ENCODE data around the gene NR3C1.
"Not testable (repeated sequence)": the region's sequence is repeated elsewhere in the genome, so short reads cannot be mapped to it uniquely, and the experiment has no call there.

NR3C1 gene

DNA sequence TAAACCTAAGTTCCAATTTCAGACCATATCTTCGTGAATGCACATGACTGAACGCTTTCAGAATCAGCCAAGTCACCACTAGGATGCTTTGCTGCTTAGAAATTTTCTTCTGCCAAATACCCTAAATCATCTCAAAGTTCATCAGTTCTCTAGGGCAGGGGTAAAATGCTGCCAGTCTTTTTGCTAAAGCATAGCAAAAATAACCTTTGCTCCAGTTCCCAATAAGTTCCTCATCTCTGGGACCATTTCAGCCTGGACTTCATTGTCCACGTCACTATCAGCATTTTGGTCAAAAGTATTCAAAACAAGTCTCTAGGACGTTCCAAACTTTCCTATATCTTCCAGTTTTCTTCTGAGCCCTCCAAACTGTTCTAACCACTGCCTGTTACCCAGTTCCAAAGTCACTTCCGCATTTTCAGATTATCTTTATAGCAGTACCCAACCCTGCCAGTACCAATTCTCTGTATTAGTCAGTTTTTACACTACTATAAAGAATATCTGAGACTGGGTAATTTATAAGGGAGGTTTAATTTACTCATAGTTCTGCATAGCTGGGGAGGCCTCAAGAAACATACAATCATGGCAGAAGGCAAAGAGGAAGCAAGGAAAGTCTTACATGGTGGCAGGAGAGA lies 74.8 kb downstream of the NR3C1 start:
- no peak for DNase-seq

DNA sequence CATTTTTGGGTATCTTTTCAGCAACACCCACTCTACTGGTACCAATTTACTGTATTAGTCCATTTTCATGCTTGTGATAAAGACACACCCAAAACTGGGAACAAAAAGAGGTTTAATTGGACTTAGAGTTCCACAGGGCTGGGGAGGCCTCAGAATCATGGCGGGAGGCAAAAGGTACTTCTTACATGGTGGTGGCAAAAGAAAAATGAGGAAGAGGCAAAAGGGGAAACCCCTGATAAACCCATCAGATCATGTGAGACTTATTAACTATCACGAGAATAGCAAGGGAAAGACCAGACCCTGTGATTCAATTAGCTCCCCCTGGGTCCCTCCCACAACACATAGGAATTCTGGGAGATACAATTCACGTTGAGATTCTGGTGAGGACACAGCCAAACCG lies 78.4 kb downstream of the NR3C1 start:
- DNase-seq, result not testable (repeated sequence)

DNA sequence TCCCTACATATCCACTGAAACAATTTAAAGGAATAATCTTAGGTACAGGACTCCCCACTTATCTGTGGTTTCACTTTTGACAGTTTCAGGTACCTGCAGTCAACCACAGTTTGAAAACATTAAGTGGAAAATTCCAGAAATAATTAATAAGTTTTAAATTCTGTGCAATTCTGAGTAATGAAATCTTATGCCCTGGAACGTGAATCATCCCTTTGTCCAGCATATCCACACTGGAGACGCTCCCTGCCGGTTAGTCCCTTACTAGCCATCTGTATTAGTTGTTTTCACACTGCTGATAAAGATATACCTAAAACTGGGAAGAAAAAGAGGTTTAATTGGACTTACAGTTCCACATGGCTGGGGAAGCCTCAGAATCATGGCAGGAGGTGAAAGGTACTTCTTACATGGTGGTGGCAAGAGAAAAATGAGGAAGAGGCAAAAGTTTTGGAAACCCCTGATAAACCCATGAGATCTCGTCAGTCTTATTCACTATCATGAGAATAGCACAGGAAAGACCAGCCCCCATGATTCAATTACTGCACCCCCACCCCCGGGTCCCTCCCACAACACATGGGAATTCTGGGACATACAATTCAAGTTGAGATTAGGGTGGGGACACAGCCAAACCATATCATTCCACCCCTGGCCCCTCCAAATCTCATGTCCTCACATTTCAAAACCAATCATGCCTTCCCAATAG lies 80.4 kb downstream of the NR3C1 start:
- not testable (repeated sequence) for DNase-seq

DNA sequence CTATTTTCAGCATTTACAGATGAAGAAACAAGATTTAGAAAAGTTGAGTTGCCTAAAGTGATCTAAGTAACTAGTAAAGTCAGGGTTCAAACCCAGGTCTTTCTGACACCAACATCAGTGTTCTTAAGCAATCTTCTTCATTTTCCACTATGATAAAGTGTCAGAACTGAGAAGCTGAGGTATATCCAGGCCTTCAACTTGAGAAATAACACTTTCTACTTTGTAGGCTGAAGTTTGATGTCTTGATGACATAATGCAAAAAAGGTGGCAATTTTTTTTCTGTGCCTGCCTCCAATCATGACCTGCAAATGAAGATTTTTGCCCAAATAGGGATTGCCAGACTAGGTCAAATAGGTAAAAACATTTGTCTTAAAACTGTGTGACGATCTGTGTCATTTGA lies 81.3 kb downstream of the NR3C1 start:
- no peak for DNase-seq

DNA sequence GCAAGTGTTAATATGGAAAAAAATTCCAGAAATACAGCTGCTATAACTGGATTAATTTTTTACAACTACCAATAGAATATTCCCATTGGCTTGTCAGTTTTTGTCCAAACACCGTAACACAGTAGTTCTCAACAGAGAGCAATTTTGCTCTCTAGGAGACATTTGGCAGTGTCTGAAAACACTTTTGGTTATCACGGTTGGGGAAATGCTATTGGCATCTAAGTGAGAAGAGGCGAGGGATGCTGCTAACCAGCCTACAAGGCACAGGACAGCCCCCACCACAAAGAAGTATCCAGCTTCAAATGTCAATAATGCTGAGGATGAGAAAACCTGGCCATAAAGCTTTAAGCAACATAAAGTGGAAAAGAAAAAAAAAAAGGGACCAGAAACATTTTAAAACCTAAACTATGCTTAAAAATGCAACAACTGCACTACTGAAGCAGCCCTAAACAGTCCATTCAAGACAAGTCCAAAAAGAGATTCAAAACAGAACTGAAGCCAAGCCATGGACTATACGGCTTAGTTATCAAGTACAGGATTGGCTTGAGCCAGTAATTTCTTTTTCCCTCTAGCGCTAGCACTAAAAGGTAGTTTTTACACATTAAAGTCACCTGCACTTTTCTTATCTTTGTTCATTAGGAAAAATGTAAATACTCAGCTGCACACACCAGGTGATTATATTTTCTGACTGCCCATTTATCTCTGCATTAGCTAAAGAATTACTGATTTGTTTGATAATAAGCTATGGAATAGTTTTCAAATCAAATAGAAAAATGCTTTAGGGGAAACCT lies 83.9 kb downstream of the NR3C1 start:
- DNase-seq, result no peak

DNA sequence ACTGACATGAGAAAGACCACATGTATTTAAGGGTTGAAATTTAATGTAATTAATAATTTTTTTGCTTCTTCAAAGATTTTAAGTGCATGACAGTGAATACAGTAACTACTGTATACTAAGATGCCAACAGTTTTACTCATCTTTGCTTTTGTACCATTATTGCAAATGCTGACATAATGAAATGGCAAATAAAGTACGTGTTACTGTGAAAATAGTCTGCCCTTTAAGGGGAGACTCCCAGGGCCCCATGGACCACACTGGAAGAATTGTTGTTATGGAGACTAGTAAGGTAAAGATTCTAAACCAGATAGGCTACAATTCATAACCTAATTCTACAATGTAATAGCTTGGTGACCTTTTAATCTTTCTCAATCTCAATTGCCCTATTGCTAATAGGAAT lies 84.7 kb downstream of the NR3C1 start:
- DNase-seq, result no peak

DNA sequence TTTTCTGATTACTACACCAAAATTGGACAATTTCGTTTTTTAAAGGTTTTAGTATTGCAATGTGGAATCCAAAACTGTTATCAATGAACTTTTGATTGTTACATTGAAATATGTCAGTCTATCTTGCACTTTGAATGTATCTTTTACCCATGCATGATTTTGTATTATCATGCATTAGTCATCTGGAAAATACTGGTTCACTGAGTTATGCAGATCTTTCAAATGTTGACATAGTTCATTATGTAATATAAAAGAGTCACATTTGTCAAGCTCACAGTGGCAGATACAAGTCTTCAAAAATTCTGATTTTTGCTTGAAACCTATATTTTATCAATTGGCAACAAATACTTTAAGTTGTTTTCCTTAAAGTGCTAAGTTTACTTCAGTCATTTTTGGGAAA lies 85.2 kb downstream of the NR3C1 start:
- no peak for DNase-seq

DNA sequence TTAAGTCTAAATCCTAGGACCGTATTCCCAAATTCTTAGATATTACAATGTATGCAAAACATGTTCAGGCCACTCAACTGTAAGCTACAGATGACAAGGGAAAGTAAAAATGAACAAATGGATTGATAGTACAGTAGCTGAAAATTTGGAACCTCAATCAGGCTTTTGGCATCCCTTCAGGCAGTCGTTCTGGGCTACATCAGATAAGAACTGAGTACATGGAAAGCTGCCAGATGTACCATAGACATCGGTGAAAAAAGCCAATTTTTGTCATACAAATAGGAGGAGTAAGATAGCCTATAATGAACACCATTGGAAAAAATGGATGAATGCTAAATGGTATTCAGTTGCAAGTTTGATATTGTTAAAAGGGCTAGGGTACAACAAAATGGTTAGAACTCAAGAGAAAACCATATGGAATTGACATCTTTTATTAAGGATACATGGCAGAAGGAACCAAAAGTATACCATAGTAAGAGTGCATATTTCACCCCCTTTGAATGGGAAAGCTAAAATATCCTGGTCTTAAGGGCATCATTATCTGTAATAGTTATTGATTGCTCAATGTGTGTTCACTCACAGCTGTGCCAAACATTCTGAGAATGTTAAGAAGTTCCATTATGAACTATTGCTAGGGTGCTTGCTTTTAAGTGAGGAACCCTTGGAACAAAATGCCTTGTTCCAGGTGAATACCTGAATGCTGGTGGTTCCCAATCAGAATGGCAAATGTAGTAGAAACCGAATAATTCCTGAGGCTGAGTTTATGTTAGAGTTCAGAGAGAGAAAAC lies 86.4 kb downstream of the NR3C1 start:
- no peak for DNase-seq

DNA sequence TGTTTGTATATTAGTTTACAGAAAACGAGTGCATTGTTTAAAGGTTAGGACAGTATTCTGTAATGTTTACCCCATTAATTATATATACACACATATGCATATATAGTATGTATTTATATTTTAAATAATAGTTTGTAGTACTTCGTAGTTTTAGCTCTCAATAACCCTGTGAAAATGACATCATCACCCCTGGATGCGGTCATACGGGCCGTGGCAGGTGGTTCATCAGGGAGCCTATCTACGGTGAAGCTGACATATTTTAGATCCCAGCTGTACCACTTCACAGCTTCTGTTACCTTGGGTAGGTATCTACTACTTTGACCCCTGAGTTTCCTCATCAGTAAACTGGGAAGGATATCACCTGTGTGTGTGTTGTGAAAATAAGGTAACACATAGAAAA lies 87.1 kb downstream of the NR3C1 start:
- DNase-seq, result no peak

DNA sequence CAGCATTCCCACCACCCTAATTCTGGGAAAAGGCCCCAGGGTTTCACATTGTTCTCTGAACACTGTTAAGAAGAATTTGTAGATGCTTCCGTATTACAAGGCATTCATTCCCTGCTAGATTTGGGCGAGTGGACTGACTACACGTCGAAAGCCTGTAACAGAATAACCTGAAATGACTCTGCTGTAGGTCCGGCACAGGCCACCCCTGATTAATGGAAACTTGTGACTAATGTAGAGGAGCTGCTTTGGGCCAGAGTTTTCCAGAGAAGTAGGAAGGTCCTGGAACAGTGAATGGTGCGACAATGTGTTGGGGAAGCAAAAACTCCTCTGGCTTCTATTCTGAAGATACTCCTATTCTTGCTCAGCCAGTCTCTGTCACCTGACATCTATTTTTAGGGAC lies 87.6 kb downstream of the NR3C1 start:
- no peak for DNase-seq

DNA sequence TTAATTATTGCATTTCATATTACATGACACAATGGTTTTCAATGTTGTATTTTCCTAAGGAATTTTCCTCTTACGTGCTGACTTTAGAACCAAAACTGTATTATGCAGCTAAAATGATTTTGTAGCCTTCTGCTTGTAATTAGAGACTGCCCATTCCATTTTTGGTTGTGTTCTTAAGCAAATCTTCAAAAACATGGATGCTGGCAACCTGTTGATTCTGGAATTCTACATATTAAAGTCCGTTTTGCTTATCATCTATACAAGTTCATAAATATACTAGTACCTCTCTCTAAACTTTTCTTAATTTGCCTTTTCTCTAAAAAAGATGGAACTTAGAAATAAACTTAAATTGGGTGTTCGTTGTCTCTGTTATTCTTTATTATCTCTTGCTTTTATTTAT lies 88.3 kb downstream of the NR3C1 start:
- no peak for DNase-seq

DNA sequence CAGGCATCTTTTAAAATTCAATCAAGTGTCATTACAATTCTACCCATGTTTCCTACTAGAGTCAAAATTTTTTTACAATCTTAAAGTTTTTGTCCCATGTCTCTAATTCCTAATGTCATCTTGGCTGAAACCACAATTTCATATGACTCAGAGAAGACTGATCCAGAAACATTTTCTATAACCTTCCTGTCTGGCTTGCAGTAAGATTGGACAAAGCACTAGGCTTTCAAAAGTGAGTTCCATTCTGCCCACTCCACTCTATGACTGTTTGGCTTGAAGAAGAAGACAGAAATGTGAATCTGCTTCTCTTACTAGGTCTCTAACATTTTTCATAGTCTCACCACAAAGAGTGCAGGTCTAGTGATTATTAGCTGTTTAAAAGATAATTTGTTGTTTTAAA lies 88.8 kb downstream of the NR3C1 start:
- no peak for DNase-seq

DNA sequence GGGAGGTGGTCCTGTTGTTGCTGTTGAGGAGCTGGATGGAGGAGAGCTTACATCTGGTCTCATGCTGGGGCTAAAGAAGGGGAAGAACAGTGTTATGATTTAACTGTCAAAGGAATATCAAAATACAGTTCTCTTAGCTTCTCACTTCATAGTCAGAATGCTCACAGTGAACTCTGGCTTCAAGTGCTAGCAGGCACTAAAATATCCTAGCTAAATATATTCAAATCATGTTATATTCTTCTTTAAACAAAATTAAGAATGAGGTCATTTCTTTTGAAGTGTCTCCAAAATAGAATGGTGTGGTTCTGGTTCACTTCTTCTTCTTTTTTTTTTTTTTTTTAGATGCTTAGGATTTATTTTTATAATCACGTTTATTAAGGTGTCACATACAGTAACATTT lies 89.4 kb downstream of the NR3C1 start:
- no peak for DNase-seq

DNA sequence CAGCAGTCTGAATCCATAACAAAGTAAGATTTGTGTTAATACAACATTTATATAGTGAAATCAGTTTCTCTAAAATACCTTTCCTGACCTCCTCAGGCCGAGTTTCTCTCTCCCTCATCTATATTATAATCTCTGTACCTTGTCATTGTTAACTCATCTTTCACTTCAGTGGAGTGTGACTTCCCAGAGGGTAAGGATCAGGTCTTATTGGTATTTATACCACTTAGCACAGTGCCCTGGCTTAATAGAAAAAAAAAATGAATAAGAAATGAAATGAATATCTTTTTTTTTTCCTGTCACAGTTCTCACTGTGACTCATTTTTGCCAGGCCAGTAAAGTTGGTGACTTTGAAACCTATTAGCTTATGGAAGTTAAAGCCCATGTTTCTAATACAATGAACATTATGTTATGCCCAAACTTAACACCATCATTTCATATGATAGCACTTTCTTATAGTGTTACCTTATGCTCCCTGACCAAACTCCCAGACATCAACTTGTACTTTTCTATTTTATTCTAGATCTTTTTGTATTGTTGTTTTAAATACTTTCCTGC lies 90.1 kb downstream of the NR3C1 start:
- DNase-seq, result no peak

DNA sequence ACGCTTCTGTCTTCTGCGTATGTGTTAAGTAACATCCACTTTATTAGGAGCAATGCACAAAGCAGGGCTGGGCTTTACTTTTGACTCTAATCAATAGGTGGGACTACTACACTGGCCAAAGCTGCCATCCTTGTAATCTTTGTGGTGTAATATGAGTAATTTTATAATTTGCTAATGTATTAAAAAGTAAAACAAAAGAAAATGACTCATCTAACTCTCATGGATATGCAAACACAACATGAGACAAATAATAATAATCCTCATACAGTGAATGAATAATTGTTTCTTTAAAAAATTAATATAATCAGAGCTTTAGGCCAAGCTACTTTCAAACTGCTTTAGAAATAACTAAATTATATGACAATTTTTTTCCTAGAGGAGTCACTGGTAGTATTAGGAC lies 90.7 kb downstream of the NR3C1 start:
- DNase-seq, result no peak

DNA sequence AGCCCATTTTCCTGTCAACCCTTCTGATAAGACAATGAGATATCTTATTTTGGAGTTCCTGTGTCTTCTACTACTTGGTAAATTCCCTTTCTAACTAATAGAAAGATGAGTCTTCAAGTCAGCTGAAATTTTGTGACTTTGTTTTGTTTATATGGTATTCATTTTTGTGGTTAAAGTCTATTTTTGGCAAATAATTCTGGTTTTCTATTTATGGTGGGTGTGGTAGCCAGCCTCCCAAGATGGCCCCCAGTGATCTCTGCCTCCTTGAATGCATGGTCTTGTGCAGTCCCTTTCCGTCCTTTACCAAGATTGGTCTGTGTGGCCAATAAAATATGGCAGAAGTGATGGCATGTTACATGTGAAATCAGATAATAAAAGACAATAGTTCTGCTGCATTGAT lies 91.5 kb downstream of the NR3C1 start:
- no peak for DNase-seq

DNA sequence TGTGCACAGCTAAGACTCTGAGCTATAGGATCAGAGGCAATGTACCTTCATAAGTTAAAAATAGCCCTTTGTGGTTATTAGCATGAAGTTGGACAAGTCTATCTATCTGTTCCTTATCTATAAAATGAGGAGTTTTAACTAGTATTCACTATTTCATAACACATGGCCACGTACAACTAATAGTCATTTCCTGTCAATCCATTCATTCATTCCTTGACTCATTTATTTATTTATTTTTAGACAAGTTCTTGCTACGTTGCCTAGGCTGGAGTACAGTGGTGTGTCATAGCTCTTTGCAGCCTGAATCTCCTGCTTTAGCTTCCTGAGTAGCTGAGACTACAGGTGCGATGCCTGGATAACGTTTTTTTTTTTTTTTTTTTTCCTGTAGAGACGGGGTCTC lies 92.1 kb downstream of the NR3C1 start:
- DNase-seq, result no peak

DNA sequence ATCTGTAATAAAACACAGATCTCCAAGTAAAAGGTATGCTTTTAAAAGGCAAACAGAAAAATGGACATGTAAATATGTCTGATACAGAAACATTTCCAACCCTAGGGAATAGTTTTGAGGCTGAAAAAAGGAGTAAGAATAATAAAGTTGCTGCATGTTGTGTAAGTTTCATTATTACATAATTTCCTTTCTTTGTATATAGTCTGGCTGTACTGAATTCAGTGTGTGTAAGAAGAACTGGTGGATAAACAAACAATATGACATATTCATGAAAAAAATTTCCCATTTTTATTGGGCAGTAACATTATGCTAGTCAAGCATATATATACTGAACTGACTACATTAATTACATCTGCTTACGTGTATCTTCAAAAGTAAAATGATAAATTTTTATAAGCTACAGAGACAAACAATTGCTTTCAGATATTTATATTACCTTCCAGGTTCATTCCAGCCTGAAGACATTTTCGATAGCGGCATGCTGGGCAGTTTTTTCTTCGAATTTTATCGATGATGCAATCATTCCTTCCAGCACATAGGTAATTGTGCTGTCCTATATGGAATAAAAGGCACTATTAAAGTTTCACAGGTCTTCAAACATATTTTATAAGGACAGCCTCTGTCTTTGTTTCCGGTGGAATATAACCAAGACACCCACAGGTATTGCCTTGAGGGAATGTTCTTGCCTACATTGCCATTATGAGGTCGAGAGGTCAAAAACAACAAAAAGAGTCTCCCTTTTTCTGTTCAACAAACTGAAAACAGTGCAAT lies 93.6 kb downstream of the NR3C1 start:
- DNase-seq, result no peak

DNA sequence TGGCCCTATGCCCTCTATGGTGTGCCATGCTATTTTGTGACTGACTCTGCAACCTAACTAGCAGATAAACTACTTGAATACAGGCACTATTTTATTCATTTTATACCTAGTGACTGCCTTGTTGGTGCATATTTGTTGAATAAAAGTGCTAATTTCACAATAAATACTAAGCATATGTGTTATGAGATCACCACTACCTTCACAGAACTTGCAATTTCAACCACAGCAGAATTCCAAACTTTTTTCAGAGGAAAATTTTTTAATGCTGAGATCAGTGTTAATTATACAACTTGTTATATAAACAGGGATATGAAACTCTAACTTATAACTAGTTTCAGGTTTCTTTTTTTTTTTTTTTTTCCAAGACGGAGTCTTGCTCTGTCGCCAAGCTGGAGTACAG lies 94.8 kb downstream of the NR3C1 start:
- DNase-seq, result no peak

DNA sequence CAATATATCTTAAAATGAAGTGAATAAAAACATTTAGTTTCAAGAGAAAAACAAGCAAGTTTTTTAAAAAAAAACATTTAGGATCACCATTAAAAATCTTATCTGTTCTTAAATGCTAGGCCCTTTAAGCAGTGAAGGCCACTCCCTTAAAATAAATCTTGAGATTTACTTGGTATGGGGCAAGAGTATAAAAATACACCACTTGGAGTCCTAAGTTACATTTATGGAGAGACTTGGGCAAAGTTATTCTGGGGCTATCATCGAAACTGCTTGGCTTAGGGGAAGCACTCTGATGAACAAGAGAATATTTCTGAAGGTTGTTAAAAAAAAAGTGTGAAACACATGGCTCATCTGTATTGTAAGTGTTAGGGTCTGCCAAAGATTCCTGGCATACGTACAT lies 97.4 kb downstream of the NR3C1 start:
- no peak for DNase-seq

DNA sequence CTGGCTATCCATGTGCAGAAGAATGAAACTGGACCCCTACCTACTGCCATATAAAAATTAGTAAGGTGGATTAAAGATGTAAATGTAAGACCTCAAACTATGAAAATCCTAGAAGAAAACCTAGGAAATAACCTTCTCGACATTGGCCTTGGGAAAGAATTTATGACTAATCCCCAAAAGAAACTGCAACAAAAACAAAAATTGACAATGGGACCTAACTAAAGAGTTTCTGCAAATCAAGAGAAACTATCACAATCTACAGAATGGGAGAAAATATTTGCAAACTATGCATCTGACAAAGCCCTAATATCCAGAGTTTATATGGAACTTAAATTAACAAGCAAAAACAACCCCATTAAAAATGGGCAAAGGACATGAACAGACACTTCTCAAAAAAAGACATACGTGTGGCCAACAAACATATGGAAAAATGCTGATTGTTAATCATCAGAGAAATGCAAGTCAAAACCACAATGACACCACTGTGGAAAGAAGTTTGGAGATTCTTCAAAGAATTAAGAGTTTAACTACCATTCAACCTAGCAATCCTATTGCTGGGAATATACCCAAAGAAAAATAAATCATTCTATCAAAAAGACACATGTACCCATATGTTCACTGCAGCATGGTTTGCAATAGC lies 98.5 kb downstream of the NR3C1 start:
- no peak for DNase-seq
